HCT116 (cell line): Measurements from ENCODE around the gene GRIK4. TPM values are rescaled to one million over a fixed set of nuclear protein-coding genes. Genes with fewer than 3 reads are reported as not detected.

Source experiments
- ATAC-seq: fragments of 200-7000 bp; cut with Tn5 transposase; 2 replicates; pipeline ENCODE4 v1.9.1; 2020; ENCODE audit warnings: mild to moderate bottlenecking, moderate library complexity
- BruUV-seq: library from RNA; stranded (reverse); fragments of 400-500 nt; replicated peaks from 2 replicates; lab custom pipeline; 2021; lab: Mats Ljungman, UMichigan
- CTCF ChIA-PET: fragments of 300-600 bp; sonication (Branson Sonifier 250); formaldehyde crosslinking; loops from one replicate; lab custom pipeline; 2021; ENCODE audit warnings: antibody characterized with exemption; lab: Charles Lee
- POLR2A ChIA-PET: fragments of 300-600, 350-600 bp; sonication (Branson Sonifier 250); formaldehyde crosslinking; loops from one replicate; lab custom pipeline; 2021; ENCODE audit warnings: antibody characterized with exemption; lab: Charles Lee
- RAD21 ChIA-PET, 2 experiments: fragments of 300-600 bp; sonication (Branson Sonifier 250); formaldehyde crosslinking; loops; one replicate each; lab custom pipeline; 2023; ENCODE audit warnings: low total read pairs in 2 of 2; ENCODE audit not compliant: uncharacterized antibody in 2 of 2, unreplicated experiment in 2 of 2, low non-redundant PET in 1 of 2; lab: Charles Lee
- DNase-seq: peaks from one replicate; pipeline ENCODE4 v3.0.0-alpha.2; 2010; ENCODE audit warnings: low read depth, low spot score
- H2AFZ ChIP-seq: fragments of 200-600 bp; shearing (Covaris generic), sonication (generic); 2 replicates; pipeline ENCODE4 v1.6.1; 2017; ENCODE audit warnings: low read depth, mixed run types, mixed read lengths, antibody characterized with exemption, low read length; ENCODE audit not compliant: poor library complexity, severe bottlenecking
- H3K27ac ChIP-seq: 2 replicates; pipeline ENCODE4 v1.5.1; 2012; ENCODE audit warnings: low read depth, low read length
- H3K27me3 ChIP-seq: fragments of 200-600 bp; sonication (generic); 2 replicates; pipeline ENCODE4 v1.6.1; 2016; ENCODE audit warnings: mixed run types, low read length, mixed read lengths; ENCODE audit not compliant: insufficient read depth
- H3K36me3 ChIP-seq, 2 experiments: fragments of 200-500 bp in 1 of 2; fragments of 200-600 bp in 1 of 2; sonication (Bioruptor generic) in 1 of 2; sonication (generic) in 1 of 2; 2 replicates each; pipeline versions ENCODE4 v1.5.1 to v1.6.1; 2014 to 2016; ENCODE audit warnings: low read length in 2 of 2, inconsistent platforms in 1 of 2, mixed read lengths in 1 of 2, mixed run types in 1 of 2; ENCODE audit not compliant: insufficient read depth in 2 of 2, control insufficient read depth in 1 of 2
- H3K4me1 ChIP-seq, 2 experiments: fragments of 200-600 bp in 1 of 2; sonication (generic) in 1 of 2; 2 replicates each; pipeline versions ENCODE4 v1.5.1 to v1.6.1; 2012 to 2017; ENCODE audit warnings: low read length in 2 of 2, inconsistent platforms in 1 of 2, mild to moderate bottlenecking in 1 of 2, mixed read lengths in 1 of 2, mixed run types in 1 of 2, moderate library complexity in 1 of 2; ENCODE audit not compliant: insufficient read depth in 2 of 2, control insufficient read depth in 1 of 2
- H3K4me2 ChIP-seq: fragments of 200-600 bp; sonication (generic); 2 replicates; pipeline ENCODE4 v1.6.1; 2017; ENCODE audit warnings: mixed run types, low read length, mixed read lengths
- H3K4me3 ChIP-seq, 2 experiments: fragments of 200-600 bp in 1 of 2; sonication (generic) in 1 of 2; replicated peaks in 1 of 2; 2 replicates each; pipeline ENCODE4 v1.5.1; 2011 to 2016; ENCODE audit warnings: low read length in 2 of 2, control low read depth in 1 of 2, low read depth in 1 of 2, mild to moderate bottlenecking in 1 of 2, mixed read lengths in 1 of 2, mixed run types in 1 of 2
- H3K79me2 ChIP-seq: fragments of 200-600 bp; sonication (generic); 2 replicates; pipeline ENCODE4 v1.6.1; 2017; ENCODE audit warnings: mild to moderate bottlenecking, mixed run types, low read length, moderate library complexity, mixed read lengths; ENCODE audit not compliant: insufficient read depth
- H3K9ac ChIP-seq: fragments of 200-600 bp; sonication (generic); 2 replicates; pipeline ENCODE4 v1.6.1; 2016; ENCODE audit warnings: low read length, mixed read lengths
- H3K9me2 ChIP-seq: fragments of 200-600 bp; sonication (generic), shearing (Covaris generic); 2 replicates; pipeline ENCODE4 v1.6.1; 2017; ENCODE audit warnings: mixed run types, mild to moderate bottlenecking, moderate library complexity; ENCODE audit not compliant: insufficient read depth
- H3K9me3 ChIP-seq, 2 experiments: fragments of 200-500 bp in 1 of 2; fragments of 200-600 bp in 1 of 2; sonication (Bioruptor generic) in 1 of 2; sonication (generic) in 1 of 2; 2 replicates each; pipeline ENCODE4 v1.6.1; 2014 to 2017; ENCODE audit warnings: low read length in 2 of 2, mixed read lengths in 2 of 2, inconsistent platforms in 1 of 2, low read depth in 1 of 2, mild to moderate bottlenecking in 1 of 2, mixed run types in 1 of 2, moderate library complexity in 1 of 2; ENCODE audit not compliant: control insufficient read depth in 1 of 2, insufficient read depth in 1 of 2
- H4K20me1 ChIP-seq: fragments of 200-600 bp; sonication (generic), shearing (Covaris generic); 2 replicates; pipeline ENCODE4 v1.6.1; 2017; ENCODE audit warnings: mixed run types, mild to moderate bottlenecking, moderate library complexity; ENCODE audit not compliant: insufficient read depth
- CBX3 ChIP-seq: IDR thresholded peaks from 2 replicates; pipeline ENCODE4 v1.6.1; 2012; ENCODE audit warnings: low read depth
- ELF1 ChIP-seq: IDR thresholded peaks from 2 replicates; pipeline ENCODE4 v1.6.1; 2012; ENCODE audit warnings: low read depth, borderline replicate concordance
- EZH2 ChIP-seq: fragments of 200-600 bp; sonication (generic); IDR thresholded peaks from 2 replicates; pipeline ENCODE4 v1.6.1; 2017; ENCODE audit warnings: antibody characterized with exemption, mixed run types
- POLR2A ChIP-seq: IDR thresholded peaks from 2 replicates; pipeline ENCODE4 v1.7.0; 2011; ENCODE audit warnings: borderline replicate concordance; ENCODE audit not compliant: insufficient read depth, insufficient read length; ENCODE audit errors: extremely low read depth
- RAD21 ChIP-seq: IDR thresholded peaks from 2 replicates; pipeline ENCODE4 v1.6.1; 2012; ENCODE audit warnings: low read depth, mild to moderate bottlenecking
- SIN3A ChIP-seq: IDR thresholded peaks from 2 replicates; pipeline ENCODE4 v1.6.1; 2012; ENCODE audit warnings: low read depth
- SRF ChIP-seq: IDR thresholded peaks from 2 replicates; pipeline ENCODE4 v1.6.1; 2012; ENCODE audit warnings: low read depth
- ZNF274 ChIP-seq: fragments of 200-500 bp; sonication (Bioruptor generic); IDR thresholded peaks from 2 replicates; pipeline ENCODE4 v1.6.1; 2014; ENCODE audit warnings: mild to moderate bottlenecking, low read depth, low read length, inconsistent platforms
- intact Hi-C: fragments of 100-400 bp; cut with micrococcal nuclease; formaldehyde crosslinking; loops from 2 replicates; pipeline ENCODE4 v1.10.0; 2022
- total RNA-seq: library from RNA; stranded (reverse); gene quantifications from one replicate; pipeline ENCODE4 v1.2.1, GENCODE V29; 2021; ENCODE audit not compliant: unreplicated experiment
- TF ChIP-seq, protein P1 (sequence below): IDR thresholded peaks from 2 replicates; pipeline ENCODE4 v1.6.1; 2012; ENCODE audit warnings: low read depth
- TF ChIP-seq, protein P2 (sequence below), 3 experiments: fragments of 200-600 bp in 1 of 3; sonication (generic) in 1 of 3; IDR thresholded peaks in 2 of 3; conservative IDR thresholded peaks in 1 of 3; 2 replicates each; pipeline ENCODE4 v1.5.1; 2012 to 2017; ENCODE audit warnings: low read depth in 2 of 3, low read length in 2 of 3, antibody characterized with exemption in 1 of 3, borderline replicate concordance in 1 of 3, control low read depth in 1 of 3, mild to moderate bottlenecking in 1 of 3, mixed read lengths in 1 of 3, mixed run types in 1 of 3, moderate library complexity in 1 of 3; ENCODE audit not compliant: insufficient read depth in 1 of 3

Gene GRIK4
- total RNA-seq, 1 experiment from 2014 or later: 0.52 TPM

DNA sequence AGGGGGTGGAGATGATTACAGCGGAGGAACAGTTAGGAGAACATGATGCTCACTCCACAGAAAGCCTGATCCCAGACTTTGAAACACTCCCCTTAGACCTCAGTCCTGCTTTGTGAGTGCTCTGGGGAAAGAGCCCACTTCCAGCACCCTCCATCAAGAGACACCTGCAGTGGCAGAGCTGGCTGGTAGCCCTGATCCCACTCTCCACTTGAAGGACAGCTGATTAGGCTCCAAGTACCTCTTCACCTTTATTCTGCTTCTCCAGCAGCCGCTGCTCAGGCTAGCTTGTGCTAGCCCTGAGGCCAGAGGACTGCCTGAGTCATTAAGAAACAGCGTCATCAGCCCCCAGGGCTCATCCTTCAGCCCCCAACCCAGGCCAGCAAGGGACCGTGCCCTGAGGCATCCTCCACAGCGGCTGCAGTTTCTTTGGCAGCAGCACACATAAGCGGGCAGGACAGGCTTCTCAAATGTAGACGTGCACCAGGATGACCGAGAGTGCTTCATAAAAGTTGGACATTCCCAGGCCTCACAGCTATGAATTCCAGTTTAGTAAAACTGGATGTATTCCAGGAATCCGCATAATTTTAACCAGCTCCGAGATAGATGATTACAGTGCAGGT, 366.3 kb downstream of the GRIK4 start:
- no peak overlapping the region for H3K4me2 ChIP-seq
- ChIA-PET POLR2A (no interaction called here), RAD21 (no interaction called here)
- TF ChIP-seq, protein P1, sequence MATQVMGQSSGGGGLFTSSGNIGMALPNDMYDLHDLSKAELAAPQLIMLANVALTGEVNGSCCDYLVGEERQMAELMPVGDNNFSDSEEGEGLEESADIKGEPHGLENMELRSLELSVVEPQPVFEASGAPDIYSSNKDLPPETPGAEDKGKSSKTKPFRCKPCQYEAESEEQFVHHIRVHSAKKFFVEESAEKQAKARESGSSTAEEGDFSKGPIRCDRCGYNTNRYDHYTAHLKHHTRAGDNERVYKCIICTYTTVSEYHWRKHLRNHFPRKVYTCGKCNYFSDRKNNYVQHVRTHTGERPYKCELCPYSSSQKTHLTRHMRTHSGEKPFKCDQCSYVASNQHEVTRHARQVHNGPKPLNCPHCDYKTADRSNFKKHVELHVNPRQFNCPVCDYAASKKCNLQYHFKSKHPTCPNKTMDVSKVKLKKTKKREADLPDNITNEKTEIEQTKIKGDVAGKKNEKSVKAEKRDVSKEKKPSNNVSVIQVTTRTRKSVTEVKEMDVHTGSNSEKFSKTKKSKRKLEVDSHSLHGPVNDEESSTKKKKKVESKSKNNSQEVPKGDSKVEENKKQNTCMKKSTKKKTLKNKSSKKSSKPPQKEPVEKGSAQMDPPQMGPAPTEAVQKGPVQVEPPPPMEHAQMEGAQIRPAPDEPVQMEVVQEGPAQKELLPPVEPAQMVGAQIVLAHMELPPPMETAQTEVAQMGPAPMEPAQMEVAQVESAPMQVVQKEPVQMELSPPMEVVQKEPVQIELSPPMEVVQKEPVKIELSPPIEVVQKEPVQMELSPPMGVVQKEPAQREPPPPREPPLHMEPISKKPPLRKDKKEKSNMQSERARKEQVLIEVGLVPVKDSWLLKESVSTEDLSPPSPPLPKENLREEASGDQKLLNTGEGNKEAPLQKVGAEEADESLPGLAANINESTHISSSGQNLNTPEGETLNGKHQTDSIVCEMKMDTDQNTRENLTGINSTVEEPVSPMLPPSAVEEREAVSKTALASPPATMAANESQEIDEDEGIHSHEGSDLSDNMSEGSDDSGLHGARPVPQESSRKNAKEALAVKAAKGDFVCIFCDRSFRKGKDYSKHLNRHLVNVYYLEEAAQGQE: no peak
- TF ChIP-seq ZNF274 (no peak), CBX3 (no peak)
- TF ChIP-seq, all 23 proteins: peak for 0
- no peaks in the 10 kb centered on the region for H3K36me3 ChIP-seq
- intact Hi-C loops: no loop called here
- no peak overlapping the region for H3K9ac ChIP-seq
- no peak overlapping the region for H3K4me3 ChIP-seq
- H3K9me3 ChIP-seq: no peaks in the 10 kb centered on the region
- no TSS peak for BruUV-seq
- no peak overlapping the region for H2AFZ ChIP-seq
- no peaks in the 10 kb centered on the region for H3K4me1 ChIP-seq
- H3K9me2 ChIP-seq: no peaks in the 10 kb centered on the region
- no peaks in the 10 kb centered on the region for H4K20me1 ChIP-seq
- no peak for ATAC-seq
- H3K79me2 ChIP-seq: no peaks in the 10 kb centered on the region
- CTCF ChIA-PET: no interaction called here
- H3K27ac ChIP-seq: no peak overlapping the region
- no peak for DNase-seq
- peaks cover 44% of the 10 kb centered on the region for H3K27me3 ChIP-seq

DNA sequence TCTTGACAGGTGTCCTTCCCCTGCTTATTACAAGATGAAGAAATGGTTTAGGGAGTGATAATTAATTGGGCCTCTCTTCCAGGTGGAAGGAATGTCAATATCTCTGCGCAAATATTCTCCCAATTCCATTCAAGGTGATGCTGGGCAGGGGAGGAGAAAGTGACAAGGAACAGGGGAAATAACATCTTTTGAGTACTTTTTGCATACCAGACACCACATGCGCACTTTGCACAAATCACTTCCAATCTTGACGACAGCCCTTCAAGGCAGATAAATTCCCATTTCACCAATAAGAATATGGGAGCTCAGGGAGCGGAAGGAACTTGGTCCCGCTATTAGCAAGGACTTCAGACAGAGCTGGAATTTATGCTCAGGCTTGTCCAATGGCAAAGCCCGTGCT, 367.2 kb downstream of the GRIK4 start:
- ChIA-PET POLR2A (no interaction called here), CTCF (no interaction called here), RAD21 (no interaction called here)
- Histone ChIP-seq H3K4me1 (no peaks in the 10 kb centered on the region), H3K9ac (no peak overlapping the region), H3K4me2 (no peak overlapping the region), H2AFZ (no peak overlapping the region), H3K27ac (no peak overlapping the region), H3K27me3 (peaks cover 54% of the 10 kb centered on the region), H4K20me1 (no peaks in the 10 kb centered on the region), H3K79me2 (no peaks in the 10 kb centered on the region), H3K9me3 (no peaks in the 10 kb centered on the region), H3K4me3 (no peak overlapping the region), H3K36me3 (no peaks in the 10 kb centered on the region), H3K9me2 (no peaks in the 10 kb centered on the region)
- no peak for DNase-seq
- TF ChIP-seq, protein P1: no peak
- no peak for TF ChIP-seq ELF1
- TF ChIP-seq ZNF274: no peak
- no peak for TF ChIP-seq RAD21
- TF ChIP-seq, protein P2, sequence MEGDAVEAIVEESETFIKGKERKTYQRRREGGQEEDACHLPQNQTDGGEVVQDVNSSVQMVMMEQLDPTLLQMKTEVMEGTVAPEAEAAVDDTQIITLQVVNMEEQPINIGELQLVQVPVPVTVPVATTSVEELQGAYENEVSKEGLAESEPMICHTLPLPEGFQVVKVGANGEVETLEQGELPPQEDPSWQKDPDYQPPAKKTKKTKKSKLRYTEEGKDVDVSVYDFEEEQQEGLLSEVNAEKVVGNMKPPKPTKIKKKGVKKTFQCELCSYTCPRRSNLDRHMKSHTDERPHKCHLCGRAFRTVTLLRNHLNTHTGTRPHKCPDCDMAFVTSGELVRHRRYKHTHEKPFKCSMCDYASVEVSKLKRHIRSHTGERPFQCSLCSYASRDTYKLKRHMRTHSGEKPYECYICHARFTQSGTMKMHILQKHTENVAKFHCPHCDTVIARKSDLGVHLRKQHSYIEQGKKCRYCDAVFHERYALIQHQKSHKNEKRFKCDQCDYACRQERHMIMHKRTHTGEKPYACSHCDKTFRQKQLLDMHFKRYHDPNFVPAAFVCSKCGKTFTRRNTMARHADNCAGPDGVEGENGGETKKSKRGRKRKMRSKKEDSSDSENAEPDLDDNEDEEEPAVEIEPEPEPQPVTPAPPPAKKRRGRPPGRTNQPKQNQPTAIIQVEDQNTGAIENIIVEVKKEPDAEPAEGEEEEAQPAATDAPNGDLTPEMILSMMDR (IDR thresholded peaks at IDR 0.05 in 2 of 3, conservative IDR thresholded peaks at IDR 0.05 in 1 of 3; ENCODE audit: borderline replicate concordance in 1 of 3, insufficient read depth in 1 of 3, low read depth in 2 of 3, low read length in 2 of 3): no peak
- TF ChIP-seq SRF: no peak
- TF ChIP-seq EZH2: no peak
- no peak for TF ChIP-seq SIN3A
- no peak for TF ChIP-seq POLR2A
- no peak for TF ChIP-seq CBX3
- BruUV-seq: no TSS peak
- intact Hi-C loops: no loop called here
- ATAC-seq: no peak
